Activated CD4-positive, alpha-beta T cell treated with anti-CD3 and anti-CD28 coated beads, Interleukin-2, amount 50 U/mL, for 48 hours (primary cell): ENCODE measurements around the gene SLC39A10.
"Not testable (repeated sequence)": the region's sequence is repeated elsewhere in the genome, so short reads cannot be mapped to it uniquely, and the experiment has no call there.

ENCODE experiments used
- DNase-seq, 2 experiments: peaks; one replicate each; pipeline ENCODE4 v3.0.0-alpha.2; 2020

SLC39A10 gene, protein sequence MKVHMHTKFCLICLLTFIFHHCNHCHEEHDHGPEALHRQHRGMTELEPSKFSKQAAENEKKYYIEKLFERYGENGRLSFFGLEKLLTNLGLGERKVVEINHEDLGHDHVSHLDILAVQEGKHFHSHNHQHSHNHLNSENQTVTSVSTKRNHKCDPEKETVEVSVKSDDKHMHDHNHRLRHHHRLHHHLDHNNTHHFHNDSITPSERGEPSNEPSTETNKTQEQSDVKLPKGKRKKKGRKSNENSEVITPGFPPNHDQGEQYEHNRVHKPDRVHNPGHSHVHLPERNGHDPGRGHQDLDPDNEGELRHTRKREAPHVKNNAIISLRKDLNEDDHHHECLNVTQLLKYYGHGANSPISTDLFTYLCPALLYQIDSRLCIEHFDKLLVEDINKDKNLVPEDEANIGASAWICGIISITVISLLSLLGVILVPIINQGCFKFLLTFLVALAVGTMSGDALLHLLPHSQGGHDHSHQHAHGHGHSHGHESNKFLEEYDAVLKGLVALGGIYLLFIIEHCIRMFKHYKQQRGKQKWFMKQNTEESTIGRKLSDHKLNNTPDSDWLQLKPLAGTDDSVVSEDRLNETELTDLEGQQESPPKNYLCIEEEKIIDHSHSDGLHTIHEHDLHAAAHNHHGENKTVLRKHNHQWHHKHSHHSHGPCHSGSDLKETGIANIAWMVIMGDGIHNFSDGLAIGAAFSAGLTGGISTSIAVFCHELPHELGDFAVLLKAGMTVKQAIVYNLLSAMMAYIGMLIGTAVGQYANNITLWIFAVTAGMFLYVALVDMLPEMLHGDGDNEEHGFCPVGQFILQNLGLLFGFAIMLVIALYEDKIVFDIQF

GRCh38 chr2:195656859-195657633 lies at the start of gene SLC39A10:
TSS of gene SLC39A10 (plus strand) at chr2:195657226. CDS start at chr2:195680043, 22,817 bp downstream.
- DNase-seq: peak; percentile 98

GRCh38 chr2:195608768-195609454 lies 48.1 kb upstream of the SLC39A10 start:
- no peak for DNase-seq

DNA sequence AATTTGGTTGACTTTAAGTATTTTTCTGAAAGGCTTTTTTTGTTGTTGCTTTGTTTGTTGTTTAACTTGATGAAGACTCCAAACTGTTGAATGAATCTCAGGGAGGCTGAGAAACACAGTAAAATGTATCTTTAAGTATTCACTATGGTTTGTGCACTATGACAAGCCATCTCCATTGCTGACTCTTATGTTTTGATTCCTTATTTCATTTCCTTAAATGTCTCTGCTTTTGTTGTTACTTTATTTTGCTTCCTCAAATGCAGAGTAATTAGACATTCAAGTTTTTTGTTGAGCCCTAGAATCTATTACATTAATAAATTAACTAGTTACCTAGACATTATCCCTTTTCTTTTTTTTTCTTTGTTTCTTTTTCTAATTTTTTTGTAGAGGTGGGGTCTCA lies 46.3 kb upstream of the SLC39A10 start:
- no peak for DNase-seq

DNA sequence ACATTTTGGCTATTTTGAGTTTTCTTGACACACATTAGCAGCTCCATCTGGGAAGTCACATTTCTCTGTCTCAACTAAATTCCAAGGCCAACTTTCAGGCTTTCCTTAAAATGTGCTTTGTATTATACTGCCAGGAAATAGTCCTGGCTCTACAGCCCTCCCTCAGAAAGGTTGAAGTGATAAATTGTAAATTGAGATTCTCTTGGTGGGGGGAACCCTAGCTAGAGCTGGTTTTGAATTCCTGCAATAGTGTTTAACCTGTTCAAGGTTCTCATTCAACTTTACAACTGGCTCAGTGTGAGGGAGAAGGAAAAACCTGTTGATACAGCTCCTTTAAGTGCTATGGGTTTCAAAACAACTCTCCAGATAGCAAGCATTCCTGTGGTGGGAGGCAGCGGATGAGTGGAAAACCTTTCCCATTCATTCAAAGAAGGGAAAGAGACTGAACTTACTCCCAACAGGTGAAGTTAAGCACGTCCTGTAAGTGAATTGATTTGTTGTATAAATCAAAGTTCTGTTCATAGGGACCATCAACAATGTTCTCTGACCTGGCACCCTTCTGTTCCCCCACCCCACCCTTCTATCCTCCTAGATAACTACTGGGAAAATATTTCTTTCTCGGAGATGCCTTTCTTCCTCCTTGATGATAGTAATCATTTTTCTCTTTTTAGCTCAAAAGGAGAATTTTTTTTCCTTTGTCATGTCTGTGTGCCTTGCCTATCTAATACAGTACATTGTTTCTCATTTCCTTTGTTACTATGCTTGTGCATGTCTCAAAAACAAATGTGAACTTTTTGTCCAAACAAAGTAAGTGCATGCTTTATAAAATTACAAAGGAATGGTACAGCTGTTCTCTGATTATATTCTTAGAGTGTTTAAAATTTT lies 44.2 kb upstream of the SLC39A10 start:
- no peak for DNase-seq

DNA sequence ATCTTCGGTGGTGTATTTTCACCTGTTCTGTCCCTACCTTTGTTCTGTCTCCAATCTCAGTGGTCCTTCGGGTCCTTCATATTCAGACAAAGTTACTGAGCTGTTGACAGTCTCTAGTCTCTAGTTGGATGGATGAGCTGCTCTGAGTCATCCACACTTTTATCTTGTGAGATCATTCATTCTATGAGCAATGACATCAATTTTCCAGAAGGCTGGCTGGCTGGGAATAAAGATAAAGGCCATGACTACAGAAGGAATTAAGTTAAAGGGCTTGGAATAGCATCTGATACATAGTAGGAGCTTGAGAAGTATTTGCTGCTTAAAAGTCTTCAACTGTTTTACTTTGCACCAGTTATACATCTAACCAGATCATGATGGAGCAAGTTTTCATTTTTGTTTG lies 43.1 kb upstream of the SLC39A10 start:
- DNase-seq: no peak

GRCh38 chr2:195619590-195619989 lies 37.4 kb upstream of the SLC39A10 start:
- no peak for DNase-seq

GRCh38 chr2:195620501-195620900 lies 36.5 kb upstream of the SLC39A10 start:
- DNase-seq: no peak

GRCh38 chr2:195622966-195623365 lies 34.1 kb upstream of the SLC39A10 start:
- DNase-seq: no peak

GRCh38 chr2:195626507-195626906 lies 30.5 kb upstream of the SLC39A10 start:
- no peak for DNase-seq

DNA sequence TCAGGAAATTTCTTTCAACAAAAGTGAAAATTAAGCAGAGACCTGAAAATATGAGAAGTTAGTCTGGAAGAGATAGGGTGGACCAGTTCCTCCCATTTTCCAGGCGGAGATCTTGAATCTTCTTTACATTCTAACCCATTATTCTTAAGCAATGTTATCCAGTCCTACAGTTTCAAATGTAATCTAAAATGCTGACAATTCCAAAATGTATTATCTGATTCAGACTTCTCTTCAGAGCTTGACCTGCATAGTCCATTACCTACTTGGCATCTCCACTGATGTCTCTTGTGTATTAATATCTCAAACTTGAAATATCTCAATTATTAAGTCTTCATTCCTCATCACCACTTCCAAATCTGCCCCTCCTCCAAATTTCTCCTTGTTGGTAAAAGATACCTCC lies 28.4 kb upstream of the SLC39A10 start:
- no peak for DNase-seq

DNA sequence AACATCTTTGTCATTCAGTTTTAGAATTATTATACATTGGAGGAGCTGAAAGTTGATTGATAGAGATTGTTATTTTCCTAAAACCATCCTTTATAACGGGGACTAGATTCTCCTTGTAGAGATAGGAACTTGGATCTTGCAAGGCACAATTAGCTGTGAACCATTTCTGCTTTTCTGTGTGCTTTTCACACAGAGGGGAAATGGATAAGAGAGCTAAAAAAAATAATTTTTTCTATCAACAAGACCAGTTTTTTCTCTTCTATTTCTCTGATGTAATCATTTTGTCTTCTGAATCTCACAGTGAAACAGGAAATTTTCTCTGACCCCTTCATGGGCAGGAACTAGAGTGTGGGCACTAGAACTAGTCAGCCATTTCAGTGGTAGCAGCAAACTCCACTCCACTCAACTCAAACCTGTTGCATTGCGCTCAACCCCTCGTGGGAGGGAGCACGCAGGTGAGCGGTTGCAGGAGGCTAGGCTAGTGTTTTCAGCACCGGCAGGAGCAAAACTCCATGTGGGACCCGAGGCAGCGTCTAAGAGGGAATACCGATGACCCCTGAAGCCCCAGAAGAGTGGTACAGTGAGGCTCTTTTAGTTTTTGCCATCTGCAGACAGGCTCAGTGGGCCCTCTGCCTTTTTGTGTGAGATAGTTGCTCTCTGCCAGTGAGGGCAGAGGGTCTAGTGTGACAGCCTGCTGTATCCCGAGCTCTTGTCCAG lies 24.0 kb upstream of the SLC39A10 start:
- DNase-seq: no peak

DNA sequence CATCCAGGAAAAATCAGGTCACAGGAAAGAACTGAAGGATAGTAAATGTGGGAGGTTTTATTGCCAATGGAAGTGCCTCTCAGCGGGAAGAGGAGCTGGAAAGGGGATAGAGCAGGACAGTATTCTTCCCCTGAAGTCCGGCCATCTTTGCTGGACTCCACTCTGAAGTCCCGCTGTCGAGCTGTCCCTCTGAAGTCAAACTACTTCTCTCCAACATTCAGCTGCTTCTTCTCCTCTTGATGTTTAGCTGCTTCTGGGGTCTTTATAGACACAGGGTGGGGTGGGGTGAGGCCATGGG lies 23.5 kb upstream of the SLC39A10 start:
- no peak for DNase-seq

- no peak for DNase-seq
Observed at GRCh38 chr2:195633974-195634373, 23.1 kb upstream of the SLC39A10 start.

DNA sequence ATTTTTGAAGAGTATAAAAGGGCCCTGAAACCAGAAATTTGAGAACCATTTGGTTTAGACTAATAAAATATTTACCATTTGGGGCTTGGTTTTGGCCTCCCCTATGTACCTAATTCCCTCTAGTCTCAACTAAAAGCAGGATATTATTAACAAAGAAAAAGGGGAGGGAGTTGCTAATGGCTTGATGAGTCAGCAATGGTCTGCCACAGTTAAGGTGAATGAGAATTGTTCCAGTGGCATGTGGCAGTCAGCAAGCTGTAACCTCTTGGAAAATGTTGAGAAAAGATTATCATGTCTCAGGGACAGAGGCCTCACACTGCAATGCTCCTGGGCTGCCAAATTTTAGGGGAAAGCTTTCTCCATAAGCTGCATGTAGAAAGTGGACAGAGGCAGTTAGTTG lies 20.1 kb upstream of the SLC39A10 start:
- no peak for DNase-seq

- DNase-seq: no peak
Observed at GRCh38 chr2:195638750-195639149, 18.3 kb upstream of the SLC39A10 start.

DNA sequence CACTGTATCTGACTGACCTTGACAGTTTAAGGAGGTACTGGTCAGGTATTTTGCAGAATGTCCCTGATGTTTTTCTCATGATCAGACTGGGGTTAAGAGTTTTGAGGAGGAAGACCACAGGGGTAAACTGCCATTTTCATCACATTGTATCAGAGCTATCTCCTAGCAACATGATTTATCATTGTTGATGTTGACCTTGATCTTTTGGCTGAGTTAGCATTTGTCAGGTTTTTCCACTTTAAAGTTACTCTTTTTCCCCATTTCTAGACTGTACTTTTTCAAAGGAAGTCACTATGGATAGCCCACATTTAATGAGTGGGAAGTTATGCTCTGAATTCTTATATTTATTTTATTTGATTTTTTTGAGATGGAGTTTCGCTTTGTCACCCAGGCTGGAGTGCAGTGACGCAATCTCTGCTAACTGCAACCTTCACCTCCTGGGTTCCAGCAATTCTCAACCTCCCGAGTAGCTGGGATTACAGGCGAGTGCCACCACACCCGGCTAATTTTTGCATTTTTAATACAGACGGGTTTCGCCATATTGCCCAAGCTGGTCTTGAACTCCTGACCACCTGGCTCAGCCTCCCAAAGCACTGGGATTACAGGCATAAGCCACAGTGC lies 17.7 kb upstream of the SLC39A10 start:
- DNase-seq: no peak

GRCh38 chr2:195639959-195640358 lies 17.1 kb upstream of the SLC39A10 start:
- DNase-seq: no peak

- no peak for DNase-seq
Observed at GRCh38 chr2:195642027-195642678, 14.9 kb upstream of the SLC39A10 start.

DNA sequence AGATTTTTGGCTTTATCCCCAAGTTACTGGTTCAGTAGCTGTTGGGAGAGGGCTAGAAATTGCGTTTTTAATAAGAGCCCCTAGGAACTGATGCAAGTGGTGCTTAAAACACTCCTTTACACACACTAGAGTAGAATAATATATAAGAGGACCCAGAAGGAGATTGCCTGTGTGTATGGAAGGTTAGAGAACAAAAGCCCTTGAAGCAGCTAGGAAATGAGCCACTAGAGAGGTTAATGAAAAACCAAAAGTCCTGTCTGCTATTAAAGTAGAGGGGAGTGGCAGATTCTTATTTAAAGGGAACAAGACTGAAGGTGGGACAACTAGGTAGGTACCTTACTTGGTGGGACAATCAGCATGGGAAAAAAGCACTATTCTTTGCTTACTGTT lies 14.4 kb upstream of the SLC39A10 start:
- DNase-seq: no peak

- DNase-seq: not testable (repeated sequence)
Observed at GRCh38 chr2:195644708-195645107, 12.3 kb upstream of the SLC39A10 start.
